Stimulated activated CD8-positive, alpha-beta memory T cell treated with anti-CD3 and anti-CD28 coated beads, Interleukin-7, amount 100 ng/mL, for 1 hour (primary cell): ENCODE data around the gene INF2.

Experiments
- DNase-seq, 2 donors: peaks; one replicate each; pipeline ENCODE4 v3.0.0-alpha.2; 2020; ENCODE audit warnings: low read depth in 2 of 2

INF2 gene

DNA sequence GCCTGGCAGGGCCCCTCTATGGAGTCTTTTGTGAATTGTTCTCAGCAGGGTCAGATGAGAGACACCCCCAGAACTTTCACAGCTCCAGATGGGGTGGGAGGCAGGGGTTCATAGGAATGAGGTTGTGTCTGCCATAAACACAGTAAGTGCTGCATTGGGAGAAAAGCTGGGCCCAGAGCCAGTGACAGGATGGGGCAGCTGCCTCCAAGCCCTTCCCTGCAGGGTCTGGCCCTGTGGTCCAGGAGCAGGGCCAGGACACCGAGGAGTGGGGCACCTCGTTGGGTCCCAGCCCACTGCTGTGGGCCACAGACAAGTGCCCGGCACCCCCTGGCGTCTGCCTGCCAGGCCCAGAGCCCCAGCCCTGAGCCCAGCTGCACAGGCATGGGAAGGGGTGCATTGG lies 13.3 kb downstream of the INF2 start:
- no peak for DNase-seq

DNA sequence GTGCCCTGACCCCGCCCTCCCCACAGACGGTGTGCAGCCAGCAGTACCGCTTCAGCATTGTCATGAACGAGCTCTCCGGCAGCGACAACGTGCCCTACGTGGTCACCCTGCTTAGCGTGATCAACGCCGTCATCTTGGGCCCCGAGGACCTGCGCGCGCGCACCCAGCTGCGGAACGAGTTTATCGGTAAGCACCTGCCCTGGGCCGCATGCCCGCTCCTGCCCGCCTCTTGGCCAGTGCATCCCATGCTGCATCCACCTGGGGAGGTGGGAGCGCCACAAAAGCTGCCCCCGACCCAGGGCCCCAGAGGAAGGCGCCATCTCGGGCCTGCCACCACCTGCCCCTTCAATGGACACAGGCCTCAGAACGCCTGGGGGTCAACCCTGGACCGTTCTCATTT lies 13.9 kb downstream of the INF2 start:
- no peak for DNase-seq

DNA sequence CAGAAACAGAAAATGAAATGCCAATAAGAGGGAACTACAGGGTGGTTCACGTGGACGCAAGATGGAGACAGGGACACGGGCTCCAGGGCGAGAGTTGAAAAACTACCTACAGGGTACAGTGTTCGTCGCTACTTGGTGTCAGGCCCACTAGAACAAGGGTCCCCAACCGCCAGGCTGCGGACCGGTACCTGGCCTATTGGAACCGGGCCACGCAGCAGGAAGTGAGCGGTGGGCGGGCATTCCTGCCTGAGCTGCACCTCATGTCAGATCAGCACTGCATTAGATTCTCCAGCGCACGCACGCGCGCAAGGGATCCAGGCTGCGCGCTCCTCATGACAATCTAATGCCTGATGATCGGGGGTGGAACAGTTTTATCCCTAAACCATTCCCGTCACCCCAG lies 14.8 kb downstream of the INF2 start:
- DNase-seq, result no peak

DNA sequence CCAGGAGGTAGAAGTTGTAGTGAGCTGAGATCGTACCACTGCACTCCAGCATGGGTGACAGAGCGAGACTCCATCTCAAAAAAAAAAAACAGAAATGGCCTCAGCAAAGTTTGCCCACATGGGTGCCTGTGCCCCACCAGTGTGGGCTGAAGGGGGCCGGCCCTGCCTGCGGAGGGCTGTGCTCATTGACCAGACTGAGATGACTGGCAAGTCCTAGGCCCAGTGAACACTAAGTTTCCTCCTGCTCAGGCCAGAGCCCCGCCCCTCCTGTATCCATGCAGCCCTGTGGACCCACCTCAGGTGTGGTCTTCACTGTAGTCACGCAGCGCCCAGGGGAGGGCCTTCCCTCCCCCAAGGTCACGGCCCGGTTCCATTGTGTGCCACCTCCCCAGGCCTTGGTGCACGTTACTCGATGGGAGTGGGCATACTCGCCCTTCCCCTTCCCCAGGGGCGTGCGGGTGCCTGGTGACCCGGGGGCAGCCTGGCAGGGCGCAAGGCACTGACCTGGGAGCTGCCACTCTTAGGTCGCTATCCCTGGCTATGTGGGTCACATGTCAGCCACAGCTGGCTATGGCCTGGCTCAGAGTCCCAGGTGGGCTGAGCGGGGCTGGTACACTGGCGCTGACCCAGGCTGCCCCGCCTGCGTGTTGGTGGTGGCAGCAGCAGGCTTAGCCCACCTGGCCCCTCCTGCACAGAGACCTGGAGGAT lies 16.1 kb downstream of the INF2 start:
- no peak for DNase-seq

DNA sequence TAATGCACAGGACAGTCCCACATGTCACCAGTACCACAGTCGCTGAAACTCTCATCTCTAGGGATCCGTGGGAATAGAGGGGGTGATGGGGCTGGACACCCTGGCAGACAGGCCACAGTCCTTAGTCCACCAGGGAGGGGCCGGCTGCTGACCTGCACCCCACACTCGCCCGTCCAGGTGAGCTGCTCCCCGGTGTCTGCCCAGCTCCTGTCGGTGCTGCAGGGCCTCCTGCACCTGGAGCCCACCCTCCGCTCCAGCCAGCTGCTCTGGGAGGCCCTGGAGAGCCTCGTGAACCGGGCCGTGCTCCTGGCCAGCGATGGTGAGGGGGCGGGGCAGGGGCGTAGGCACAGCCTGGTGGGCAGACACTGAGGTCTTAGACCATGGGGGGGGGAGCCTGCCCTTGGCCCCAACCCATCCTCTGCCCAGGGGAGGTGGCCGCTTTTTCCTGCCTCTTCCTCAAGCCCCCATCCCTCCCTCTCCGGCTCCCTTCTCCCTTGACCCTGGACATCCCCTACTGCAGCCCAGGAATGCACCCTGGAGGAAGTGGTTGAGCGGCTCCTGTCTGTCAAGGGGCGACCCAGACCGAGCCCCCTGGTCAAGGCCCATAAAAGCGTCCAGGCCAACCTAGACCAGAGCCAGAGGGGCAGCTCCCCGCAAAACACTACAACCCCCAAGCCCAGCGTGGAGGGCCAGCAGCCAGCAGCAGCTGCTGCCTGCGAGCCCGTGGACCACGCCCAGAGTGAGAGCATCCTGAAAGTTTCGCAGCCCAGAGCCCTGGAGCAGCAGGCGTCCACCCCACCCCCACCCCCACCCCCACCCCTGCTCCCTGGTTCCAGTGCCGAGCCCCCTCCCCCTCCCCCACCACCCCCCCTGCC lies 17.6 kb downstream of the INF2 start:
- DNase-seq, result no peak

DNA sequence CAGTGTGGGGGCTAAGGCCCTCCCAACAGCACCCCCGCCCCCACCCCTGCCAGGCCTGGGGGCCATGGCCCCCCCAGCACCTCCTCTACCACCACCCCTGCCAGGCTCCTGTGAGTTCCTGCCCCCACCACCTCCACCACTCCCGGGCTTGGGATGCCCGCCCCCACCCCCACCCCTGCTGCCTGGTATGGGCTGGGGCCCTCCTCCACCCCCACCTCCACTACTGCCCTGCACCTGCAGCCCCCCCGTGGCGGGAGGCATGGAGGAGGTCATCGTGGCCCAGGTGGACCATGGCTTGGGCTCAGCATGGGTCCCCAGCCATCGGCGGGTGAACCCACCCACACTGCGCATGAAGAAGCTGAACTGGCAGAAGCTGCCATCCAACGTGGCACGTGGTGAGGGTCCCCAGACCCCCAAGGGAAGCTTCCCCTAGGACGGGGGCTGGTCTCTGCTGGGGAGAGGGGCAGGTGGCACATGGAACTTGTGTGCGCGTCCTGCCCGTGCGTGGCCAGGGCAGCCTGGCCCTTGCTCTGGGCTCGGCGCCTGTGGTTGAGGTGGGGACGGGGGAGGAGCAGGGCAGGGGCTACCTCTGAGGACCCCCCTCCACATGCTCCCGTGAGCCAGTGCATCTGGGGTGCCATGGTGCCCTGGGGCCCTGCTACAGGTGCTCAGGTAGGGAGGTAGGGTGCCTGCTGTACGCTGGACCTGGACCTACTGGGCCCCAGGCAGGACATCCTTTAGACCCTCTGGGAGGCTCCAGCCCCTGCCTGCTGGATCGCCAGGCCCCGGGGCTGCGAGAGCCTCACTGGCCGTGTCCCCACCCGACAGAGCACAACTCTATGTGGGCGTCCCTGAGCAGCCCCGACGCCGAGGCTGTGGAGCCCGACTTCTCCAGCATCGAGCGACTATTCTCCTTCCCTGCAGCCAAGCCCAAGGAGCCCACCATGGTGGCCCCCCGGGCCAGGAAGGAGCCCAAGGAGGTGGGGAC lies 18.5 kb downstream of the INF2 start:
- DNase-seq, result no peak

DNA sequence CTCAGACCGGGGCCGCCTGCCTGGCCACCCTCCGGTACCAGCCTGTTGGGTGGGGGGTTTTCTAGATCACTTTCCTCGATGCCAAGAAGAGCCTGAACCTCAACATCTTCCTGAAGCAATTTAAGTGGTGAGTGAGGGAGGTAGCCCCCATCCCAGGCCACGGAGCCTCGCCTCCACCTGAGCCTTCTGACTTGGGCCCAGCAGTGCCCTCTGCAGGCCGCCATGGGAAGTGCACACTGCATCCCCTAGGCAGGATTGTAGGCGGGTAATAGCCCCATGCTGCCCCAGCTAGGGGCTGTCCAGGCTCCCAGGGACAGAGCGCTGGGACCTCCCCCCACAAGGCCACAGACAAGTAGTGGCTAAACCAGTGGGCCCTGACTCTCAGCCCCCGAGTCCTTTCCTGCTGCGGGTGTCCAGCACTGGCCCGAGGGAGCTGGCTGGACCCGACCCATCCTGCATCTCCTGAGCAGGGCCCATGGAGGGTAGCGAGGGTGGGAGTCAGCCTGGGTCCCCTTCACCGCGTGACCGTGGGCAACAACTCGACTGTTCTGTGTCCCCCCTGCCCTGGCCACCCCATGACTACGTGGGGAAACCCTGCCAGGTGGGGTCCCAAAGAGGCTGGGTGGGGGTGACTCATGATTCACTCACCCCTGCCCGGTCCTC lies 19.3 kb downstream of the INF2 start:
- peak; percentile 50 to 58 for DNase-seq

DNA sequence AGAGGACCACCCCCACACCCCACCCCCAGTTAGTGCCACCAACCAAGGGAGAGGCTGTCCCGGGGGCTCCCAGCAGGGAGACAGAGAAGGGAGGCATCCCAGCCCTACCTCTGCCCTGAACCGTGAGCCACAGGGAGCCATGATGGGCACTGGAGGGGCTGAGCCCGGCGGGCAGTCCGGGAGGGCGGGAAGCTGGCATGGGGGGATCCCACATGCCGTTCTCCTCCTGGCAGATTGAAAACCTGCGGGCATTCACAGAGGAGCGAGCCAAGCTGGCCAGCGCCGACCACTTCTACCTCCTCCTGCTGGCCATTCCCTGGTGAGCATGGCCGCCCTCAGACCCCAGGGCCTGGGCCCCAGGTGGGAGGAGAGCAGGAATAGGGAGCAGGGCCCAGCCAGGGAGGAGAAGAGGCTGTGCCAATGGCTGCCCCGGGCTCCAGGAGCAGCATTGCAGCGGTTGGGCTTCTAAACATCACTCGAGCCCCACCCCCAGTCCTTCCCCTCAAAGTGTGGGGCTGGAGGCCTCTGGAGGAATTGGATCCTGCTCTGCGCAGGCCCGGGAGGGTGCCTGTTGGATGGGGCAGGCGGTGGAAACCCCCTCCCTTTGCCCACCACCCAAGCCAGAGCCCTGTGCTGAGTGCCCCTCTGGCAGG lies 20.1 kb downstream of the INF2 start:
- no peak for DNase-seq

DNA sequence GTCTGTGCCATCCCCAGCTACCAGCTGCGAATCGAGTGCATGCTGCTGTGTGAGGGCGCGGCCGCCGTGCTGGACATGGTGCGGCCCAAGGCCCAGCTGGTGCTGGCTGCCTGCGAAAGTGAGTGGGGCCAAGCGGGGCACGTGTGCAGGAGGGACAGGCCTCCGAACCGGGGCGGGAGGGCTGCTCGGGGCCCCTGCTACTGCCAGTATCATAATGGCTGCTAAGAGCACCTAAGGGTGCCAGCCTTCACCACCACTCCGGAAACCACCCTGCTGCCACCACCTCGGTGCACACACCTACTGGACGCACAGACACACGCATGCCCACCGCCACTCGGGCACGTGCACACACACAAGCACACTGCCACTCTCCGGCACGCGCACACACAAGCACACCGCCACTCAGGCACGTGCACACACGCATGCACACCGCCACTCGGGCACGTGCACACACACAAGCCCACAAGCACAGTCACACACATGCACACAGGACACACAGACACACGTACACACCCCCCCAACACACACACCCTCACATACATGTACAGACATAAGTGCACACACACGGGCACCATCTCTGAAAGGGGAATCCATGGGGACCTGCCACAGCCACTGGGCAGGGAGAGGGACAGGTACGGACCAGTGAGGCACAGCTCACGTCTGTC lies 20.8 kb downstream of the INF2 start:
- DNase-seq, result no peak

DNA sequence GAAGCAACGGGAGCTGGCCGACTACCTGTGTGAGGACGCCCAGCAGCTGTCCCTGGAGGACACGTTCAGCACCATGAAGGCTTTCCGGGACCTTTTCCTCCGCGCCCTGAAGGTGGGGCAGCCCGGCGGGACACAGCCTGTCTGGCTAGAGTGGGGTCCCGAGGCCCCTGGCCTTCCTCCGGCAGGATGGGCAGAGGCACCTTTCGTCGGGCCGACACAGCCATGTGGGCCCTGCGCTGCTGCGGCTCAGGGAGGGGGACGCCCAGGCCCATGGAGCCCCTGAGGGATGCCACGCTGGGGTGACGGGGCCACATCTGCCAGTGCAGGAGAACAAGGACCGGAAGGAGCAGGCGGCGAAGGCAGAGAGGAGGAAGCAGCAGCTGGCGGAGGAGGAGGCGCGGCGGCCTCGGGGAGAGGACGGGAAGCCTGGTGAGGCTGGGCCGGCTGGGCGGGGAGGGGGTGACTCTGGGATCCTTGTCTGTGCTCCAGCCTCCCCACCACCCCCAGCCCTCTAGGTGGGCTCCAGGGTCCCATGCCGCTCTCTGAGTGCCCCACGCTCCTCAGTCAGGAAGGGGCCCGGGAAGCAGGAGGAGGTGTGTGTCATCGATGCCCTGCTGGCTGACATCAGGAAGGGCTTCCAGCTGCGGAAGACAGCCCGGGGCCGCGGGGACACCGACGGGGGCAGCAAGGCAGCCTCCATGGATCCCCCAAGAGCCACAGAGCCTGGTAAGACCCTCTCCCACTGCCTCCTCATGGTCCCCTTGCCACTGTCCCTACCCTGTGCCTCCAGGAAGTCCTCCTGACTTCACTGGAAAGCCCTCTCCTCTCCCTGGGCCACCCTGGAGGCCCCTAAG lies 23.7 kb downstream of the INF2 start:
- DNase-seq, result no peak

DNA sequence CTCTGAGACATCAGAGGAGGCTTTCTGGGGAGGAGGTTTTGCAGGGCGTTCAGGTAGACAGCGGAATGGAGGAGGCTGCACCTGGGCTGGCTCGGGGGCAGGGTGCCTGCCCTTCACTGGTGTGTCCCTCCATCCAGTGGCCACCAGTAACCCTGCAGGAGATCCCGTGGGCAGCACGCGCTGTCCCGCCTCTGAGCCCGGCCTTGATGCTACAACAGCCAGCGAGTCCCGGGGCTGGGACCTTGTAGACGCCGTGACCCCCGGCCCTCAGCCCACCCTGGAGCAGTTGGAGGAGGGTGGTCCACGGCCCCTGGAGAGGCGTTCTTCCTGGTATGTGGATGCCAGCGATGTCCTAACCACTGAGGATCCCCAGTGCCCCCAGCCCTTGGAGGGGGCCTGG lies 24.6 kb downstream of the INF2 start:
- no peak for DNase-seq

DNA sequence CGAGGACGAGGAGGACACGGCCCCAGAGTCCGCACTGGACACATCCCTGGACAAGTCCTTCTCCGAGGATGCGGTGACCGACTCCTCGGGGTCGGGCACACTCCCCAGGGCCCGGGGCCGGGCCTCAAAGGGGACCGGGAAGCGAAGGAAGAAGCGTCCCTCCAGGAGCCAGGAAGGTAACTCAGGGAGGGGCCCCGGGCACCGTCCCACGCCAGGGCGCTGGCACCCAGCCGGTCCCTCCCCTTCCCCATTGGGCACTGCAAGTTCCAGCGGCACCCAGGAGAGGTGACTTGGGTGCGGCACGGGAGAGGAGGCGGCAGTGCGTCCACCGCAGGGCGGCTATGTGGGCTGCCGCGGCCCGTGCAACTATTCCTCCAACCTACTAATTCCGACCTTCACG lies 25.3 kb downstream of the INF2 start:
- no peak for DNase-seq

DNA sequence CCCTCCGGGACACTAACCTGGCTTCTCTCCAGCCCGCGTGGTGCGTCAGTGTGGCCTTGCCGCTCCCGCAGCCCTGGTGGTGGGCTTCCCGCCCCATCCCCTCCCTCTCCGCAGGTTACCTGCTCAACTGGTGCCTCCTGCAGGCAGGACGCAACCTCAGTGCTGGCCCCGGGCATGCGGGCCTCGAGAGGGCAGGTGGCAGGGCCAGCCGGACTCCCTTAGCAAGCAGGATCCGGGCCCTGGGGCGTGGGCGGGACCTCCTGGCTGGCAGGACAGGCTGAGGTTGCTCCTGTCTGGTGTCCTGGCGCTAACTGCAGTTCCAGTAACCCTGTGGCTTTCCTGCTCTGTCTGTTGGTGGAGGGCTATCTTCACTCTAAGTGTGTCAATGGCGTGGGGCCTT lies 26.0 kb downstream of the INF2 start:
- DNase-seq, result no peak

DNA sequence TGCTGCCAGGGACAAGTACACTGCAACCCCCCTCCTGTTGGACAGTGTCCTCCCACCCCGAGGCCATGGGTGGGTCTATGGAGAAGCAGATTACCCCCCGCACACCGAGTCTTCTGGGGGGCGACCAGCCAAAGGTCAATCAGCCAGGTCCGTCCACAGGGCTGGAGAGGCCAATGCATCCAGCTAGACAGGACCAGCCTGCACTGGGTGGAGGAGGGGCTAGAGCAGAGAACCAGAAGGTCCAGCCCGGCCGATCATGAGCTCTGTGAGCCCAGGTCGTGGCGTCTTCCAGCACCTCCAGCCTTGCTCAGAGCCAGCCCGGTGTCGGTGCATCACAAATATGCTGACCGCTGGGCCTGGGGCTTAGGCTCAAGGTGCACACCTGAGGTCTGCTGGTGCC lies 26.5 kb downstream of the INF2 start:
- no peak for DNase-seq

DNA sequence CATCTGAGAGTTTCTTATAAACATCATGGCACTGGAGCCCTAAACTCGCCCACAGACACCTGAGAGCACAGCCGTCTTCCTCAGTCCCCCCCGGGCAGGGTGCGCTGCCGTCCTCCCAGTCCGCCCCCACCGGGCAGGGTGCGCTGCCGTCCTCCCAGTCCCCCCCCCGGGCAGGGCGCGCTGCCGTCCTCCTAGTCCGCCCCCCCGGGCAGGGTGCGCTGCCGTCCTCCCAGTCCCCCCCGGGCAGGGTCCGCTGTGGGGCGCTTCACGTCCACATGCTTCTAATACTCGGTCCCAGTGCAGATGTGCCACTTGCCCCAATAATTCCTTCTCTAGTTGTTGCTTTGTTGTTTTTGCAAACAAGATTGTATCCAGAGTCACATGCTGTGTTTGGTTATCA lies 27.7 kb downstream of the INF2 start:
- no peak for DNase-seq

DNA sequence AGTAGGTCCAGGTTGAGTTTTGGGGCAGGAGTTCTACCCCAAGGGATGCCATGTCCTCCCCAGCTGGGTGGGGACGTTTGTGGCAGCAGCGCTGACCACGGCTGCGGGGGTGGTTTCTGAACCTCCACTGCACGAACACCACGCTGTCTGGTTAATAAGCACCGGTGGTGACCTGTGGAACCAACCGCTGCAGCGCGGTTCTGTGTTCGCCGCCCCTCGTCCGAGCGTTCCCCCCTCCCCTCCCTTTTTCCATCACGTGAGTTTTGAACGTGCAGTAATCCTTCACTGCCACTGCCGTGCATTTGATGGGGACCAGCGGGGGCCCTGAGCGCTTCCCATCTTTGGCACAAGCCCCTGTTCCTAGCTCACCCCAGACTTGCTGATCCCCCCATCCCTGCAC lies 28.2 kb downstream of the INF2 start:
- DNase-seq, result no peak

DNA sequence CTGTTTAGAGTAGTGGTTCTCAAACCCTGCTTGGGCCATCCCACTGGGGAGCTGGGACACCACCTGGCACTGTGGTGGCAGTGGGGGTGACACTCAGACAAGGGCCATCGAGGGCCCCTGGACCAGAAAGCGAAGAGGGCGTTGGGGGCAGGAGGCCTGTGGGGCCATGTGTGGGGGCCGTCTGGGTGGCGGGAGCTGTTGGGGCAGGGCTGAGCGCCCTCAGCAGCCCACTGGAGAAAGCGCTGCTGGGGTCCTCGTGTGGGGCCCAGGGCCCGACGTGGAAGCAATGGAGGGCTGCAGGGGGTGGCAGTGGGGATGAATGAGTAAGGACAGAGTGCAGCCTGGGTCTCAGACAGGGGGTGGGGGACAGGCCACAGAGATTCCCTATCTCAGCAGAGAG lies 28.7 kb downstream of the INF2 start:
- no peak for DNase-seq

DNA sequence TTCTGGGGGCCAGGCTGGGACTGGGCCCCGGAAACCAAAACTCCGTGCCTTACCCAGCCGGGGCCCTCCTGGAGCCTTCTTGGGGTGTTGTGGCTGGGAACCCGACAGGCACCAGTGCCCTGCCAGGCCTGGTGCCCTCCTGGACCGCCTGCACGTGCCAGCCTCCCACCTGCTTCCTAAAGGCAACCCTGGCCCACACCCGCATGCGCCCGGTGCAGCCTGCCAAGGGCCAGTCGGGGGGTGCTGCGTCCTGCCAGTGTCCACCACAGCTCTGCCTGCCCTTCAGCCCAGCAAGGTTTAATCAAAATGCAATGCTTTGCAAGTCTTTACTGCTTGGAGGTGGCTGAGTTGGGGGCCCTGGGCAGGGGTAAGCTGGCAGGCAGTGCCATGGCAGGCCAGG lies 29.5 kb downstream of the INF2 start:
- no peak for DNase-seq

DNA sequence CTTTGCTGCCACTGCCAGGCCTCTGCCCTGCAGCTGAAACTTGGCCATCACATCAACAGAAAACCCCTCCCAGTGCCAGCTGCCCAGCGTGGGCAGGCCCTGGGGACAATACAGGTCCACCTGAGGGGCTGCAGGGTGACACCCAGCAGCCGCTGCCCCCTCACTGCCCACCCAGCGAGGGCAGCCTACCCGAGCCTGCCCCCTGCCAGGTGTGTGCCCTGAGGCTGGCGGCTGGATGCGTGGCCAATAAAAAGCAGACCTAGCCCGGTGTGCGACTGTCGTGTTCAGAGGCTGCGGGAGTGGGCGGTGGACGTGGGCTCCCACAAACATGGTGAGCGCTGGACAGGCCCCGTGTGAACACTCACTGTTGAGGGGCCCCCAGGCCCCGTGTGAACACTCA lies 29.9 kb downstream of the INF2 start:
- no peak for DNase-seq
